CD4-positive, alpha-beta T cell treated with Interleukin-21 for 1 hour (primary cell): ENCODE measurements around the gene IPO11.
A peak's percentile ranks its signal among the peaks of the same experiment; 100 is the strongest.

ENCODE experiments used
- DNase-seq: peaks from one replicate; pipeline ENCODE4 v3.0.0-alpha.2; 2020

Gene IPO11

GRCh38 chr5:62412549-62413329 lies at the start of gene IPO11:
TSS of gene IPO11 (plus strand) at chr5:62412763. CDS start at chr5:62437280, 24,517 bp downstream.
- DNase-seq, result peak; percentile 99

GRCh38 chr5:62369039-62369438 lies 43.5 kb upstream of the IPO11 start:
- DNase-seq, result no peak

- no peak for DNase-seq
These were observed 41.2 kb upstream of the IPO11 start for GRCh38 chr5:62371409-62371808.

- no peak for DNase-seq
These were observed 40.0 kb upstream of the IPO11 start for GRCh38 chr5:62372600-62372999.

GRCh38 chr5:62373382-62373781 lies 39.2 kb upstream of the IPO11 start:
- DNase-seq, result no peak

- no peak for DNase-seq
These were observed 38.5 kb upstream of the IPO11 start for GRCh38 chr5:62374090-62374489.

GRCh38 chr5:62375627-62376026 lies 36.9 kb upstream of the IPO11 start:
- no peak for DNase-seq

- no peak for DNase-seq
These were observed 36.5 kb upstream of the IPO11 start for GRCh38 chr5:62376064-62376463.

GRCh38 chr5:62385131-62385530 lies 27.4 kb upstream of the IPO11 start:
- no peak for DNase-seq

GRCh38 chr5:62385816-62386400 lies 26.7 kb upstream of the IPO11 start:
- no peak for DNase-seq

GRCh38 chr5:62386824-62387223 lies 25.7 kb upstream of the IPO11 start:
- DNase-seq, result no peak

GRCh38 chr5:62395210-62395950 lies 17.2 kb upstream of the IPO11 start:
- no peak for DNase-seq

GRCh38 chr5:62403411-62404250 lies 8.9 kb upstream of the IPO11 start, which contains the start of gene DIMT1:
TSS of gene DIMT1 (minus strand) at chr5:62403905. CDS start at chr5:62403772, 133 bp downstream.
- peak; percentile 94 for DNase-seq

- DNase-seq, result no peak
These were observed 1.1 kb downstream of the IPO11 start for GRCh38 chr5:62413711-62414110.

- DNase-seq, result no peak
These were observed 6.0 kb downstream of the IPO11 start for GRCh38 chr5:62418462-62419076.

- no peak for DNase-seq
These were observed 7.0 kb downstream of the IPO11 start for GRCh38 chr5:62419609-62420008.

- DNase-seq, result no peak
These were observed 8.9 kb downstream of the IPO11 start for GRCh38 chr5:62421414-62421813.

- no peak for DNase-seq
These were observed 12.2 kb downstream of the IPO11 start for GRCh38 chr5:62424763-62425162.

- DNase-seq, result no peak
These were observed 19.4 kb downstream of the IPO11 start for GRCh38 chr5:62431735-62432620.

- no peak for DNase-seq
These were observed 20.1 kb downstream of the IPO11 start for GRCh38 chr5:62432621-62433064.

- no peak for DNase-seq
These were observed 36.0 kb downstream of the IPO11 start for GRCh38 chr5:62448528-62448927.
